ENCODE data around the gene RFC2.
"Not testable (repeated sequence)": the region's sequence is repeated elsewhere in the genome, so short reads cannot be mapped to it uniquely, and the experiment has no call there.

The RFC2 gene

DNA sequence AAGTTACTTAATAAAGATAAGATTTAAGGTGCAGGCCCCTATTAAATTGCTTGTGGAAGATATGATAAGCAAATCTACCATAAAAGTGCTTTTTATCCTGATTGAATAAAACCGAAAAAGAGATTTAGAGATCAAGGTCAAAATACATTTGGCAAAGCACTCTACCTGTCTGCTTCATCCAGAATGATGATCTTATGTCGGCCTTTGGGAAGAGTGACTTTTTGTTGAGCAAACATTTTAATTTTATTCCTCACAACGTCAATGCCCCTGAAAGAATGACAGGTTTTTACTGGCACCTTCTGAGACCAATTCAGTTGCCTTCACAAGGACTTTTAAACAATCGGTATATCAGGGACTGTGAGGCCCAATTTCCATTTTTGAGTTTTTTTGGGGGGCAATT, 7.7 kb downstream of the RFC2 start:
- no peak for DNase-seq

DNA sequence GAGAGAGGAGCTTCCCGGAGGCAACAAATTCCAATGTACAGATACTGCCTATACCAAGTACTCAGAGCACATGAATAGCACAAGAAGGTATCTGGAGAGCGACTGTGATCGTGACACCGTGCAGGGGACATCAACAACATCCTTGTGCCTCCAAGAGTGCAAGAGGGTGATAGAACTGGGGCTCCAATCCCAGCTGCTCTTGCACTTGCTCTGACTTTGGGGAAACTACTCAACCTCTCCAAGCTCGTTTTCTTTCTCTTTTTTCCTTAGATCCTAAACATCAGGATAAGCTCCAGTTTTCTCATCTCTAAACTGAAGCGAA, 12.1 kb downstream of the RFC2 start:
- DNase-seq = no peak

DNA sequence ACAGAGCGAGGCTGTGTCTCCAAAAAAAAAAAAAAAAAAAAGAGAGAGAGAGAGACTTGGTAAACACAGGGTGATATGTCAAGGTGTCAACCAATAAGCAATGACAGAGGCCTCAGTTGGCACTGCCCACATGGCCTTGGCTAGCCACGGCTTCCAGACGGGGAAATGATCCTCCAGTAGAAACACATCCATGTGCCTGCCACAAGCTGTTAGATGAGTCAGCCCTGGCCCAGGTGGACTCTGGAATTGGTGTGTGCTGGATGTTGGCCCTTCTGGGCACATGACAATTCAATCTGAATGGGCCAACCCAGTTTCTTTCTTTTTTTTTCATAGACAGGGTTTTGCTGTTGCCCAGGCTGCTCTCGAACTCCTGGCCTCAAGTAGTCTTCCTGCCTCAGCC, 13.7 kb downstream of the RFC2 start:
- DNase-seq = no peak

DNA sequence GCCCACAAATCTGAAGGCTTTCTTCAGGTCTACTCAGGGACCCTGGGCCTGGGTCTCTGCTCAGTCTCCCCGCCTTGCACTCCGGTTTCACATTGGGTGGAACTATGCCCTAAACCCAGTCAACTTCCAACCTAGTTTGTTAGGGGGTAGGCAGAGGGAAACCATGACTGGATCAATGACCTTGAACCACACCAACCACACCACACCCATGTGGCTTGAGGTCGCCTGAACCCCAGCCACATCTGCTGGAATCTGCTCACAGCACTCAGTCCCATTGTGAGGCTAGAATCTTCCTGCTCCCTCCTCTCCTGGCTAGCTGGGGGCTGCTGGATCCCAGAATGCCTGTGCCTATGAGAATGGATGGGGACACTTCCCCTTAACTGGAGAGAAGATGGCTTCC, 17.9 kb downstream of the RFC2 start:
- no peak for DNase-seq

DNA sequence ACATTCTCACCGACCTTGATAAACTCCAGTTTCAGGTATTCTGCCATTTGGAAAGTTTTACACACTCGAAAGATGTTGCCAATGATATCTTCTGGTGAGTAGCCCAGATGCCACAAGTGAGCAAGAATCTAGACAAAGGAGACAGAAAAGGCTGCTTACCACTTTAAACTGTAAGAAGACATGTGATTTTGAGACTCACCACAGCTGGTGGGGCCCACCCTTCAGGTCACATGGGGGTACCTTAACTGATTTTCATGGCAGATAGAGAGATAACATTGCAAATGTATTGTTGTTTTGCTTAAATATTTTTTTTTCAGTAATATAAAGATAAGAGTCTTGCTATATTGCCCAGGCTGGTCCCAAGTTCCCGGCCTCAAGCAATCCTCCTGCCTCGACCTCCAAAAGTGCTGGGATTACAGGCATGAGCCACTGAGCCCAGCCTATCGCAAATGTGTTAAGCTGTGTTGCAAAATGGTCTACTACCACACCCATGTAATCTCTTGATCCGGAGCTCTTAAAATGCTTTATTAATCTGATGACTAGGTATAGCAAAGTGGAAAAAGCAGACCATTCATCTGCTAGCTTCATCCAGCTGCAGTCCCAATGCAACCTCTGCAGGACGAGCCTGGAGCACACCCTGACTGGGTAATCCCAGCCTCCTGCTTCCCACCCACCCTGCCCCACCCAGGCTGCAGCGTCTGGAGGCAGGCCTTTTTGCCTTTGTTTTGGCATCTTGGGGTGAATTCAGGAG, 18.5 kb downstream of the RFC2 start:
- DNase-seq = no peak

DNA sequence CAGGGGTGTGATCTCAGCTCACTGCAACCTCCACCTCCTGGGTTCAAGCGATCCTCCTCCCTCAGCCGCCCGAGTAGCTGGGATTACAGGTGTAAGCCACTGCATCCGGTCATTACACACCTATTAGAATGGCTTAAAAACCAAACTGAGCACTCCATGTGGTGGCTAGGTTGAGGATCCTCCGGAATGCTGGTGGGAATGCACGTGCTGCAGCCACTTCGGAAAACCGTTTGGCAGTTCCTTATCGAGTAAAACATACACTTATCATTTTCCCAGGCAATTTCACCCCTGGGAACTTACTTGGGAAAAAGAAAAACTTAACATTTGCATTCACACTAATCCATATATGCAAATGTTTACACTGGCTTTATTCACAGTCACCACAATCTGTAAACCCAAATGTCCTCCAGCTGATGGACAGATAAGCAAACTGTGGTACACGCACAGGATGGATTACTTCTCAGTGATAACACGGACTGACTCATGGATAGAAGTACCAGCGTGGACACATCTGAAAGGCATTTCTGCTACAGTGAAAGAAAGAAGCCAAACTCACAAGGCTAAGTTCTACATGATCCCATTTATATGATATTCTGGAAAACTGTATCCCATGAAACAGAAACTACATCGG, 20.4 kb downstream of the RFC2 start:
- no peak for DNase-seq

DNA sequence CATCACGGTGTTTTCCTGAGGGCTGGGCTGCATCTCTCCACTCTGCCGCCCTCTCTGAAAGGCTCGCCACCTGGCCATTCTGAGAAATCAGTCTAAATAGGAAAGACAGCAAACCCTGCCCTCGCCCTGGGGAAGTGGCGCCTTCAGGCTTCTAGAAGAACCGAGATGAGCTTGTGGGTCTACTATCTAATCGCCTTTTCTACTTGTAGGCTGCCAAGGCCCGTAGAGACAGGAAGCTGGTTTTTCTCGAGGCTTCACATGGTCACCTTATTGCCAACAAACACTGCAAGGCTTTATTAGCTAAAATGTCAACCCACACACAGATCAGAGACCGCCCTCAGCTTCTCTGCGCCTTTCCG, 23.0 kb downstream of the RFC2 start:
- no peak for DNase-seq

DNA sequence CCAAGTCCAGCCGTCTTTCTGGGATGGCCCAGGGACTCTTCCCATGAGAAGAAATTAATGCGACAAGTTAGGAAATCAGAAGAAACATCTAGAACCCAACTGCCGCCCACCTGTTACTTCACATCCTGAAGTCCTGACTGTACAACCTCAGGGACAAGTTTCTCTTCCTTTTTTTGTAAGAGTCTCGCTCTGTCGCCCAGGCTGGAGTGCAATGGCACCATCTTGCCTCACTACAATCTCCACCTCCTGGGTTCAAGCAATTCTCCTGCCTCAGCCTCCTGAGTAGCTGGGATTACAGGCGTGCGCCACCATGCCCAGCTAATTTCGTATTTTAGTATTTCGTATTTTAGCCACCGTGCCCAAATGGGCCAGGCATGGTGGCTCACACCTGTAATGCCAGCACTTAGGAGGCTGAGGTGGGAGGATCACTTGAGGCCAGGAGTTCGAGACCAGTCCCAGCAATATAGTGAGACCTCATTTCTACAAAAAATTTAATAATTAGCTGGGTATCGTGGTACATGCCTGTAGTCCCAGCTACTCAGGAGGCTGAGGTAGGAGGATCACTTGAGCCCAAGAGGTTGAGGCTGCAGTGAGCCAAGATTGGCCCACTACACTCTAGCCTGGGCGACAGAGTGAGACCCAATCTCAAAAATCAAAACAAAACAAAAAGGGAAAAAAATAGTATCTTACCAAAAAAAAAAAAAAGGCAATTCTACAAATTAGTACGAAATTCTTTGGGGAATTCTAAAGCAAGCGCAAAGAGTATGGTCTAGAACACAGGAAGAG, 23.6 kb downstream of the RFC2 start:
- no peak for DNase-seq

DNA sequence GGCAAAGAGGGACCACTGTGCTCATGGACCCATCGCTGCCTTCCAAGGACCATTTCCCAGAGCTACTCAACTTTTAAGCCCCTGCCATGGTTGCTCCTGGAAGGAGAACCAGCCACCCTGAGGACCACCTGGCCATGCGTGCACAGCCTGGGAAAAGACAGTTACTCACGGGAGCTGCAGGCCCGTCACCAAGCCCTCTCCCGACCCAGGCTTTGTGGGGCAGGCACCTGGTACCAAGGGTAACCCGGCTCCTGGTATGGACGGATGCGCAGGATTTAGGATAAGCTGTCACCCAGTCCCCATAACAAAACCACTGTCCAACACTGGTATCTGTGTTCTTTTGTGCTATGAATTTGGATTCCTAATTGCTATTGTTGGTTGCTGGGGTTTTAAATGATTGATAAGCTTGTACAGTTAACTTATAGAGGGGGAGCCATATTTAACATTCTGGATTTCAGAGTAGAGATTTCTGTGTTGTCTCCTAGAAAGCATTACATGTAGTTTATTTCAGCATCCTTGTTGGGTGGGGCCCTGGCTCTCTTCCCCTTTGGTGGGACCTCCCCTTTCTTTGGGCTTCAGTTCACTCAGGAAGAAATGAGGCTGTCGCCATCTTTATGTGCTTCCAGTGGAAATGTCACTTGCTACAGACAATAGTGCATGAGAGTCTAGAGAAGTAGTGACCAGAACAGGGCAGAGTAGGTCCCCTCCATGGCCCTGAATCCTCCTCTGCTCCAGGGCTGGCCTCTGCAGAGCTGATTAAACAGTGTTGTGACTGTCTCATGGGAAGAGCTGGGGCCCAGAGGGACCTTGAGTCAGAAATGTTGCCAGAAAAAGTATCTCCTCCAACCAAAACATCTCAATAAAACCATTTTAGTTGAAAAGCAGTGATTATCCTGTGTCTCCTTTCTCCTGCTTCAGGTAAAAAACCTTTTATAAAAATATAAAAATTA, 25.0 kb downstream of the RFC2 start:
- no peak for DNase-seq

DNA sequence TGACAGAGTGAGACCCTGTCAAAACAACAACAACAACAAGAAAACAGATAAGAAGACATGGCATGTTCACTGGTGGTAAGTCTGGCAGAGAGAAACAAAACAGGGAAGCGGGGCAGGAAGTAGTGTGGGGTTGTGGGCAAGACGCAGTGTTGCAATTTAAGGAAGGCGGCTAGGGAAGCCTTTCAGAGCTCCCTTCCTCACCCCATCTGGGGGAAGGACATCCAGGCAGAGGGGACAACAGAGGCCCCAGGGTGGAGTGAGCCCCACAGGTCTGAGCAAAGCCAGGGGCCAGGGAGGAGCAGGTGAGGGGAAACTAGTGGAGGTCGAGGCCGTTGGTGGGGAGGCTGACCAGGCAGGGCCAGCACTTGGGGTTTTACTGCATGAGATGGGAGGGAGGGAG, 27.6 kb downstream of the RFC2 start:
- DNase-seq = no peak

DNA sequence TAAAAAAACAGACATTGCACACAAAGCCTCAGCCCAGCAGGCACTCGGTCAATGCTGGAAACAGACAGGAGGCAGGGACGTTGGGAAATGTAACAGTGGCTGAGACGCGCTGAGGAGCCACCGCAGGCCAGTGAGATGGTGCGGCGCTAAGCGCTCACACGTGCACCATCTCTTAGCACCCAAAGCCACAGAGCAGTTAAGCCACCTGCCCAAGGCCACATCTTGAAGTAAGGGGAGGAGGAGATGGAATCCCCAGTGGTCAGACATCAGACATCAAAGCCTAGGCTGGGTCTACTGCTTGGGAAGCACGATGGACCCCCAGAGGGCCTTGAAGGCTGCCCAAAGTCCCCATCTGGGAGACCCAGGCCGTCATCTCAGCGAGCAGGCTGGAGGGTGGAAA, 28.8 kb downstream of the RFC2 start:
- DNase-seq = no peak

DNA sequence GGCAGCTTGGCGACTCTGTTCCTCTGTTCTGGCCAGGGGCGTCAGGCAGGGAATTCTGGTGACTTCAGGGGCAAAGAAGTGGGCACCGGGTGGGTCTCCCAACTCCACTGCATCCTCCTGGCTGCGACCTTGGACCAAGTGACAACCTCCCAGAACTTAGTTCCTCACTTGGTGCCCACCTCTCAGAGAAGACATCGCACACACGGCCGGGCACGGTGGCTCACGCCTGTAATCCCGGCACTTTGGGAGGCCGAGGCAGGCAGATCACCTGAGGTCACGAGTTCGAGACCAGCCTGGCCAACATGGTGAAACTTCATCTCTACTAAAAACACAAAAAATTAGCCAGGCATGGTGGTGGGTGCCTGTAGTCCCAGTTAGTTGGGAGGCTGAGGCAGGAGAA, 29.3 kb downstream of the RFC2 start:
- not testable (repeated sequence) for DNase-seq

DNA sequence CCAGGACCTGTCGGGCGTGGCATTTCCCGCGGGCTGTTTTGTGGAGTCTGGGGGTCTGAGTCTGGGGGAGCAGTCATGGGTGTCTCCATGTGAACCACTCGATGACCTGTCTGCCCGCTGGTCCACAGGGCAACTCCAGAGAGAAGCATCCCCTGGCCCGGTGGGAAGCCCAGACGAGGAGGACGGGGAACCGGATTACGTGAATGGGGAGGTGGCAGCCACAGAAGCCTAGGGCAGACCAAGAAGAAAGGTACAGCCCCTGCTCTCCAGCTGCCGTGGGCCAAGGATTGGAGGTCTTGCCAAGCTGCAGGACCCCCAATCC, 29.7 kb downstream of the RFC2 start:
- no peak for DNase-seq

DNA sequence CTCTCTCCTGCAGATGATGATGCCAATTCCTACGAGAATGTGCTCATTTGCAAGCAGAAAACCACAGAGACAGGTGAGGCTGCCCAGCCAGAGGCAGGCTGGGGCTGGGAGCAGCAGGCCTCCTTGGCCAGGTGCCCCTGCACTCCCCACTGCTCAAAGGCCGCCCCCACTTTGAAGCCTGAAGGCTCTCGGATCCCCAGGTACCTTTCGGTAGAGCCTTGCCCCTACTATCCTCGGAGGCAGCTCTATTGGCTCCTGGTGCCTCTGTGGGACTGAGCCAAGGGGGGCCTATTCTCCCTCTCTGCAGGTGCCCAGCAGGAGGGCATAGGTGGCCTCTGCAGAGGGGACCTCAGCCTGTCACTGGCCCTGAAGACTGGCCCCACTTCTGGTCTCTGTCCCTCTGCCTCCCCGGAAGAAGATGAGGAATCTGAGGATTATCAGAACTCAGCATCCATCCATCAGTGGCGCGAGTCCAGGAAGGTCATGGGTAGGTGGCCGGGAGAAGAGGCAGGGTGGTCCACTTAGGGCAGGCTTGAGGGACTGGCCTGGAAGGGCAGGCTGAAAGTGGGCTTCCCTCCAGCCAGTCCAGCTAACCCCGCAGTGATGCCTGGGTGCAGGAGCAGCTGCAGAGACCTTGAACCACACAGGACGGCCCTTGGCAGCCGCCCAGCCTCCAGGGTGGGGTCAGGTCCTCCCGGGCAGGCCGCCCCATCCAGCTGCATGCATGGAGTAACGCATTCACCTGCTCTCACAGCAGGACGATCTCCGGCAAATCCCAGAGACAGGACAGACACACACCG, 30.3 kb downstream of the RFC2 start:
- no peak for DNase-seq

DNA sequence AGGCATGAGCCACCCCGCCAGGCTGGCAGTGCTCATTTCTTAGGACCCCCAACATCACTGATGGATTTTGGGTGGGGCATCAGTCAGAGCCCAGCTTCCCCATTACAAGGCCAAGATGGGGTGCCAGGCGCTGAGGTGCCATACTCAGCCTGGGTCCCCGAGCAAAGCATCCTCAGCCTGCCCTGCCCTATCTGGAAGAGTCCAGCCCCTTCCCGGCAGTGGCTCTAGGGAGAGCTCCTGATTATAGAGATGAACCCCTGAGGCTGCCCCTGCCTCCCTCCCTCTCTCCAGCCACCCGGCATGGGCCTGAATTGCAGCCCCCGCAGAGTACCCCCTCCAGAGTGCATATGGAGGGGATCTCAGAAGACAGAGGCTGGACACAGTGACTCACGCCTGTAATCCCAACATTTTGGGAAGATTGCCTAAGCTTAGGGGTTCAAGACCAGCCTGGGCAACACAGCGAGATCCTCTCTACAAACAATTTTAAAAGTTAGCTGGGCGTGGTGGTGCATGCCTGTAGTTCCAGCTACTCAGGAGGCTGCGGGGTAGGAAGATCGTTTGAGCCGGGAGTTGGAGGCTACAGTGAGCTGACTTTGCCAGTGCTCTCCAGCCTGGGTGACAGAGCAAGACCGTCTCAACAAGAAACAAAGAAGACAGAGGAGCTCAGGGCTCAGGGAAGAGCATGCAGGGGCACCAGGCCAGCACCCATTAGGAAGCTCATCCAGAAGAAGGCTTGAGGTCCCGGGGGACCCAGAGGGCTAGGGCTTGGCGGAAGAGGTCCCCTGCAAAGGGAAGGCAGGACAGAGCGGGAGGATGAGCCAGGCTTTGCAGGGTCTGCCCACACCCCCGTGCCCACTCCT, 31.1 kb downstream of the RFC2 start:
- DNase-seq = no peak

DNA sequence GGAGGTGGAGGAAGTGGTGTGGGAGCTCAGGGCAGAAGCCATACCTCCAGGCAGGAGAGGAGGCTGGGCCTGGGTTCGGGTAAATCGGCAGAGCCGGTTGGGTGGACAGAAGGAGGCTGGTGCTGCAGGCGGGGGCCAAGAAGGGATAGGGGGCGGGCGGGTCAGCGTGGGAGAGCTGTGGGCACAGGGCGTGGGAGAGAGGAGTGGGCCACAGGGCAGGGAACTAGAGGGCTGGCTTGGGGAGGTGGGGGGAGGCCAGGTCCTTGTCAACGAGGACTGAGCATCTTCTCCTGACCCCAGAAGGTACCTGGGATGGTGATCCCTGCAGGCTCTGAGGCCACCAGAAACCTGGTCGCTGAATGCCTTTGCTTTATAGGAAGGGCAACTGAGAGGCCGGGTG, 32.5 kb downstream of the RFC2 start:
- DNase-seq = no peak

DNA sequence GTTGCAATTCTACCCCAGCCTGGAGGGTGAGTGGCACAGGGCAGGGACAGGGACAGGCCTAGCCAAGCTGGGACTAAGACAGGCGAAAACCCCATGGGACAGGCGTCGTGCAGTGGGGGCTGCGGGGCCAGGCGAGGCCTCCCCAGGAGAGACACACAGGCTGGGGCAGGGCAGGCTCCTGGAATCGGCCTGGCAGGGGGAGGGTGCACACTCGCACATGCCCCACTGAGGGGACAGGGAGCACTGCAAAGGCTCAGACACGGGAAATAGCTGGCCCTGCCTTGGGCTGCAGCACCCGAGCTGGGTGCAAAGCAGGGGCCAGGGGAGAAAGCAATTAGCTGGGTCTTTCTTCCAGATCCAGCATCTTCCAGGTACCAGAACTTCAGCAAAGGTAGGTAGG, 34.0 kb downstream of the RFC2 start:
- DNase-seq = no peak

DNA sequence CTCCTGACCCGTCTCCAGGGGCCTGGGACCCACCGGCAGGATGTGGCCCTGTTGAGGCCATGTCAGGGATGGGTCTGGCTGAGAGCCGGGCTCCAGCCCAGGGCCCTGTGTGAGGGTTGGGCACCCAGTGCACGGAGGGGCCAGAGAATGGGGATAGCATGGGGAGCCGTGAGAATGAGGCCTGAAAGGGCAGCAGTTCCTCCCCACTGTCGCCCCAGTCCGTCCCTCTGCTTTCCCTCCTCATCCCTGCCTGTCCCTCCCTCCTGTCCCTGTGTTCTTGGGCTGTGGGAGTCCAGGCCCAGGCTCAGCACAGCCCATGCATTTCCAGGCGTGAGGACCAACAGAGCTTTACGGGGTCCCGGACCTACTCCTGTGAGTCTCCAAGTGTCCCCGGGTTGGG, 34.8 kb downstream of the RFC2 start:
- DNase-seq = no peak

DNA sequence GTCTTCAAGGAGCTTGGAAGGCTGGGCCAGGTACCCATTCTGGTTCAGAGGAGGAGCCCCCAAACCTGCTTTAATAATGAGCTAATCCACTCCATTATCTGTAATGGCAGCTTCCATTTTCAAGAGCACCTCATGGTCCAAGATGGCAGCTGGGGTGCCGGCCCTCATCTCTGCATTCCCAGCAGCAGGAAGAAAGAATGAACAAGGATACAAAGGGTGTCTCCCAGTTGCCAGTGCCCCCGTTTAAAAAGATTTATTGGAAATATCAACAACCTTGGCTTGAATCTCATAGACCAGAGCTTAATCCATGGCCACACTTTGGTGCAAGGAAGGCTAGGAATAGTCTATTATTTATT, 35.9 kb downstream of the RFC2 start:
- no peak for DNase-seq

DNA sequence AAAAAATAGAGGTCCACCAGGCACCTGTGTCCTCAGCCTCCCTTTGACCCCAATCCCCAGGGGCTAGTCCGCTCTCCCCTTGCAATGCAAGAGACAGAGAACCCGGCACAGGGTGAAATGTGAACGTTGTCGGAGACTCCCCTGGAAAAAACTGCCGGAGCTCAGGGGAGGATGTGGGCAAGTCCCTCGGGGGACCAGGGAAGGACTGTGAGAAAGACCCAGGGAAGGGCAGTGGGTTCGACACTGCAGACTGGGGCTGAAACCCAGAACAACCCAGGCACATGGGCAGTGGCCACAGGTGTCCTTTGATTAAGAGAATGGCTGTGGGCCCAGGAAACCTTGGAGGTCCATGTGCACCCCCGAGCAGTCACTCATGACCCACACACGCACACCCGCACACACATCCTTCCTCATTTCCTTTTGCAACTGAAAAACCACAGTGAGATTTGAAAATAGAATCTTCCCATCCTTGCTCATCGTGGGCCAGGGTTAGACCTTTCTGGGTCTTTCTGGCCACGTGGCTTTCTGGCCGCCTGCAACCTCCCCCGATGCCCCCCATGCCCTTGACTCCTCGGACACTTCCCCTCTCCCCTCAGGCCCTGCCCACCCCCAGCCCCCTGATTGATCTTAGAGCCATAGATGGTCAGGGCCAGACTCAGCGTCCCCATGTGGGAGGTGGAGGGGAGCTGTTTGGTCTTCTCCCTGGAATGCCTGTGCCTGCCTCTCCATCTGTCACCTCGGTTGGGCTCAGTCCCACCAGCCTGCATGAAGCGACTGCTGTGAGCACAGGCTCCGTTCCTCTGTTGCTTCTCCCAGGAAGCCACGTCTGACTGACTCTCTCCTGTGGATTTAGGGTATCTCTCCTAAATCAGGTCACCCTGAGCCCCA, 36.5 kb downstream of the RFC2 start:
- no peak for DNase-seq

DNA sequence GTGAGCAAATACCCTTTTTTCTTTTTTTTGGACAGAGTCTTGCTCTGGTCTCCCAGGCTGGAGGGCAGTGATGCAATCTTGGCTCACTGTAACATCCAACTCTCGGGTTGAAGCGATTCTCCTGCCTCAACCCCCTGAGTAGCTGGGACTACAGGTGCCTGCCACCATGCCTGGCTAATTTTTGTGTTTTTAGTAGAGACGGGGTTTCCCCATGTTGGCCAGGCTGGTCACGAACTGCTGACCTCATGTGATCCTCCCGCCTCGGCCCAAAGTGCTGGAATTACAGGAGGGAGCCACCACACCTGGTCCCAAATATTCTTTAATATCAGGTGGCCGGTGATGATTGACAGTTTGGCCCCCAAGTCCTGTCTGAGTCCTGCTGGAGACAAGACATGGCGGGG, 37.8 kb downstream of the RFC2 start:
- DNase-seq = no peak
